Mammary epithelial cell (primary cell): Measurements from ENCODE around the gene COL5A1.

Experiments used
- EZH2 ChIP-seq: IDR thresholded peaks from 2 replicates; pipeline ENCODE4 v1.6.1; 2012; ENCODE audit warnings: low read length, inconsistent platforms, borderline replicate concordance
- TF ChIP-seq, protein P1 (sequence below), 2 donors: IDR thresholded peaks in 1 of 2; conservative IDR thresholded peaks in 1 of 2; 2 replicates each; pipeline ENCODE4 v1.5.1; 2011 to 2012; ENCODE audit warnings: inconsistent platforms in 2 of 2, low read length in 2 of 2, mild to moderate bottlenecking in 2 of 2, control low read depth in 1 of 2, low read depth in 1 of 2; ENCODE audit not compliant: insufficient read depth in 1 of 2; ENCODE audit errors: extremely low read depth in 1 of 2

DNA sequence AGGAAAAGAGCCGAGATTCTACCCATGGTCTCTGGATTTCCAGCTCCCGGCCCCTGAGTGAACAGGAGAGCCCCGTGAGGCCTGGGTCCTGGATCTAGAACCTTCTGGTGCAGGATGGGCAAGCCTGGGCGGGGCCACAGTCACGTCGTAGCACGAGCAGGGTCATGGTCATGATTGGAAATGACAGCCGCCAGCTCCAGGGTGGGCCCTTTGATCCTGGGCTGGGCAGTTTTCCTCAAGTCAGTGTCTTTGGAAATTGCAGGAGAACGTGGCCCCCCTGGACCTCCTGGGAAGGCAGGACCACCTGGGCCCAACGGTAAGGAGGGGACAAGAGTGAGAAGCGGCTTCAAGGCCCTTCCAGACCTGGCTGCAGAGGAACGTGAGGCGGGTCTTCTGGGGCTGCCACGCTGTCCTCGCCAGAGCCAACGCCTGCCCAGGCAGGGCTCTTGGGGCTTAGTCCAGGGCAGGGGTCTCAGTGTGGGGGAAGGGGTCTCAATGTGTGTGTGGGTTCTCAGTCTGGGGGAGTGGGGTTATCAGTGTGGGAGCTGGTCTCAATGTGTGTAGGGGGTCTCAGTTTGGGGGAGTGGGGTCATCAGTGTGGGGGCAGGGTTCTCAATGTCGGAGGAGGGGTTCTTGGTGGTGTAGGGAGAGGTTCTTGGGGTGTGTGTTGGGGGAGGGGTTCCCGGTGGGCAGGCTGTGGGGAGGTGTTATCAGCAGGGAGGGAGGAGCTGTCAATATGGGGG is 241.6 kb downstream of the COL5A1 start:
- TF ChIP-seq, protein P1, sequence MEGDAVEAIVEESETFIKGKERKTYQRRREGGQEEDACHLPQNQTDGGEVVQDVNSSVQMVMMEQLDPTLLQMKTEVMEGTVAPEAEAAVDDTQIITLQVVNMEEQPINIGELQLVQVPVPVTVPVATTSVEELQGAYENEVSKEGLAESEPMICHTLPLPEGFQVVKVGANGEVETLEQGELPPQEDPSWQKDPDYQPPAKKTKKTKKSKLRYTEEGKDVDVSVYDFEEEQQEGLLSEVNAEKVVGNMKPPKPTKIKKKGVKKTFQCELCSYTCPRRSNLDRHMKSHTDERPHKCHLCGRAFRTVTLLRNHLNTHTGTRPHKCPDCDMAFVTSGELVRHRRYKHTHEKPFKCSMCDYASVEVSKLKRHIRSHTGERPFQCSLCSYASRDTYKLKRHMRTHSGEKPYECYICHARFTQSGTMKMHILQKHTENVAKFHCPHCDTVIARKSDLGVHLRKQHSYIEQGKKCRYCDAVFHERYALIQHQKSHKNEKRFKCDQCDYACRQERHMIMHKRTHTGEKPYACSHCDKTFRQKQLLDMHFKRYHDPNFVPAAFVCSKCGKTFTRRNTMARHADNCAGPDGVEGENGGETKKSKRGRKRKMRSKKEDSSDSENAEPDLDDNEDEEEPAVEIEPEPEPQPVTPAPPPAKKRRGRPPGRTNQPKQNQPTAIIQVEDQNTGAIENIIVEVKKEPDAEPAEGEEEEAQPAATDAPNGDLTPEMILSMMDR (conservative IDR thresholded peaks at IDR 0.05 in 1 of 2, IDR thresholded peaks at IDR 0.05 in 1 of 2; ENCODE audit: extremely low read depth in 1 of 2, insufficient read depth in 1 of 2, low read depth in 1 of 2, low read length in 2 of 2) = no peak
- TF ChIP-seq EZH2 = no peak
